Measurements from ENCODE around the gene GBA3.

GBA3 gene

DNA sequence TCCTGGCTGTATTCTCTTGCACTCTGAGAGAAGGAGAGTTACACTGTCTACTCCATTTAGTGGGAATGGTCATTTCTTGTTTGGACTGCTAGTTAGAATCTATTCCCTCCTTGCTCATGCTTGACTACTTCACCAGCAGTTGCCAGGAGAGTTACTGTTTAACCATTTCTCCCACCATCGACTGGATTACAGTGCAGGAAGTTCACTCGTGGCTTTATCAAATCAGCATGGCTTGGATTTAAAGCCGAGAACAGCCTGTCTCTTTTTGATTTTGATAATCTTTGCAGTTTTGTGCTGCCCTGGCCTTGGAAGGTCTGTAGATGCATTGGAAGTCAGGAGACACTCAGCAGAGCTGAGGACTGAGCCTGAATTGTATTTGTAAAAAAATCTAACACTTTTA lies 3.2 kb downstream of the GBA3 start:
- DNase-seq (ENCODE audit: low read depth in 2 of 2), result no peak

- no peak for DNase-seq (ENCODE audit: low read depth in 2 of 2)
These were observed 11.2 kb downstream of the GBA3 start for GRCh38 chr4:22703912-22704311.

GRCh38 chr4:22707390-22707789 lies 14.7 kb downstream of the GBA3 start:
- DNase-seq (ENCODE audit: low read depth in 2 of 2), result no peak

GRCh38 chr4:22708961-22709360 lies 16.2 kb downstream of the GBA3 start:
- DNase-seq (ENCODE audit: low read depth in 2 of 2), result no peak

DNA sequence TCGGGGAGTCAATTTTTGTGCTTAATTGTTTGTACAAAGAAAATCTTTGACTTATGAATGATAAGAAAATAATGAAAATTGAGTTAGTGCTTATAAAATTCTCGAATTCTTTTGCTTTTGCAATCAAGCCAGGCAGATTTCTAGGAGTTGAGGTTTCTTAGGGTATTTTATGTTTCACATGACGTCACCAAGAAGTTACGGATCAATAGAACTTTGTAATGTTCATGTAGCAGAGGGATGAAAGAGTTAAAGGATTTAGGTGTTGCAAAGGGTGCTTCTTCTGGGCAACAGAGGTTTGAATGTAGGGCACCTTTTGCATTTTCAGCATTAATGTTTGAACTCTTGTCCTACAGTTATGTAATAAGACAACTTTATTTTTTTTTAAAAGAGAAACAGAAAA lies 19.4 kb downstream of the GBA3 start:
- no peak for DNase-seq (ENCODE audit: low read depth in 2 of 2)

DNA sequence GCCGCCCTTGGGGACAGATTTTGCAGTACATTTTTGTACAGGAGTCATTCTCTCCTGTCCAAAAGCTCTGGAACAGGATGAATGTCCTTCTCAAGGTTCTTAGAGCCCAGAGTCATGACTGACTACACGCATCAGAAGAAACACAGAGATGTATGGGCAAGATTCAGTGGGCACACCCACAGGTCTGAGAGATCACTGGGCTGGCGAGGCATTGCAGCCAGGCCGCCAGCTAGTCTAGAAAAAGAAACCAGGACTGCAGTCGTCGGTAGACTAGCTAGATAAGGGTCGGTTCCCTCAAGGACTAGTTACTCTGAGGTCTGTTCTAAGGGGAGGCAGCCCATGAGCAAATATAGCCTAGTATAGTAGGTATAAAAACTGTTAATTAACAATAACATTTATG lies 19.8 kb downstream of the GBA3 start:
- DNase-seq (ENCODE audit: low read depth in 2 of 2), result no peak

- DNase-seq (ENCODE audit: low read depth in 2 of 2), result no peak
These were observed 21.1 kb downstream of the GBA3 start for GRCh38 chr4:22713841-22714240.

DNA sequence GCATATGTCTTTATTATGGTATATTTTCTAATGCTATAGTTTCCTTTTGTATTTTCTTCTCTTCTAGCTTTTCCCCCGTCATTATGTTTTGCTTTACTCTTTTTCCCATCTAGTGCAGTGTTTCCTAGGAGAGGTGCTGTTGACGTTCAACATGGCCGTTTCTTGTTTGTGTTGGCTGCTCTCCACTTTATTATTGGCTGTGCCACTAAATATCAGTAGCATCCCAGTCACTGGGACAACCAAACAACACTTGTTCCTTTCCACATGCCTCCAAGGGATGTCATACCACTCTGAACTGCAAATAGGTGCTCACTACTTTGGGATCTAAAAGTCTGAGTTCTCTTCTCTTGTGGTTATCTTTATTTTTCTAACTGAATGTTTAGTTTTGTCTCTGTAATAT lies 26.5 kb downstream of the GBA3 start:
- no peak for DNase-seq (ENCODE audit: low read depth in 2 of 2)

- no peak for DNase-seq (ENCODE audit: low read depth in 2 of 2)
These were observed 27.4 kb downstream of the GBA3 start for GRCh38 chr4:22720091-22720490.

- DNase-seq (ENCODE audit: low read depth in 2 of 2), result no peak
These were observed 28.5 kb downstream of the GBA3 start for GRCh38 chr4:22721204-22721603.

DNA sequence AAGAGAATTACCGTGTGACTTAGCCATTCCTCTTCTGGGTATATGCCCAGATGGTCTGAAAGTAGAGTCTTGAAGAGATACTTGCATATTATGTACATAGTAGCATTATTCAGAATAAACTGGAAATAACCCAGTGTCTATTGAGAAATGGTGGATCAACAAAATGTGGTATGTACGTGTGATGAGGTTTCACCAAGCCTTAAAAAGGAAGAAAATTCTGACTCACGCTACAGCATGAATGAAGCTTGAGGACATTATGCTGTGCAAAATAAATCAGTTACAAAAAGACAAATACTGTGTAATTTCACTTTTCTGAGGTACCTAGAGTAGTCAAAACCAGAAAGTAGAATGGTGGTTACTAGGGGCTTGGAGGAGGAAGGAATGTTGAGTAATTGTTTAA lies 37.3 kb downstream of the GBA3 start:
- DNase-seq (ENCODE audit: low read depth in 2 of 2), result no peak

DNA sequence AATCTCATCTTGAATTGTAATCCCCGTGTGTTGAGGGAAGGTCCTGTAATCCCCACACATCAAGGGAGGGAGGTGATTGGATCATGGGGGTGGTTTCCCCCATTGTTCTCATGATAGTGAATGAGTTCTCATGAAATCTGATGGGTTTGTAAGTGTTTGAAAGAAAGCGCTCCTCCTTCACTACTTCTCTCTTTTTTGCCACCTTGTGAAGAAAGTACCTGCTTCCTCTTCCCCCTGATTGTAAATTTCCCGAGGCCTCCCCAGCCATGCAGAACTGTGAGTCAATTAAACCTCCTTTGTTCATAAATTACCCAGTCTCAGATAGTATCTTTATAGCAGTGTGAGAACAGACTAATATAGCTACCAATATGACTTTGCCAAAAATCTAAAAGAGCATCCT lies 41.1 kb downstream of the GBA3 start:
- no peak for DNase-seq (ENCODE audit: low read depth in 2 of 2)

DNA sequence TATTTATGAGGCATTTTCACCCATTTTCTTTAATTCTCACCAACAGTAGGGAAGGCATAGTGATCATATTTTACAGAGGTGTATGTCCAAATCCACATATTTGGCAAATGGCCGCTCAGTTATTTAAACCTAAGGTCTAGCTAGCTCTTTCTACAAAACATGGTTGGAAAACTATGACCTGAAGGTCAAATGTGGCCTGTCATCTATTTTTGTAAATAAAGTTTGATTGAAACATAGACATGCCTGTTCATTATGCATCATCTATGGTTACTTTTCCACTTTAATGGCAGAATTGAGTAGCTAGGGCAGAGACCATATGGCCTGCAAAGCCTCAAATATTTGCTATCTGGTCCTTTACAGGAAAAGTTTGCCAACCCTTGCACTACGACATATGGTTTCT lies 44.2 kb downstream of the GBA3 start:
- DNase-seq (ENCODE audit: low read depth in 2 of 2), result no peak

DNA sequence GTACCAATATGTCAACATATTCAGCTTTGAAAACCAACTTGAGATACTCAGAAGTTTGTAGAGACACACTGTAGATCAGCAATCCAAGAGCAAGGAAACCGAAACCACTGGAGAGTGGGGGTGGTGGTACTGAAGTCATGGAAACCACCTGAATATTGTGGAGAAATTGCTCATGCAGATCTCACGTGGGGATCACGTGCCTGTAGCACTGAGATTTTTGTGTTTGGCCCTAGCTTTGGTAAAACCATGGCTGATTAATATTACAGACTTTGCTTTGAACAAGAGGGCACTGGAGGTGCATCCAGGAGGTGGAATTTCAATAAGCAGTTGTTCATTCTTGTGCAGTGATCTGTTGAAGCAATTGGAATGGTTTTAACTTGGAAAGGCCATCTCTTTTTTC lies 47.2 kb downstream of the GBA3 start:
- DNase-seq (ENCODE audit: low read depth in 2 of 2), result no peak

- DNase-seq (ENCODE audit: low read depth in 2 of 2), result no peak
These were observed 49.0 kb downstream of the GBA3 start for GRCh38 chr4:22741744-22742143.

DNA sequence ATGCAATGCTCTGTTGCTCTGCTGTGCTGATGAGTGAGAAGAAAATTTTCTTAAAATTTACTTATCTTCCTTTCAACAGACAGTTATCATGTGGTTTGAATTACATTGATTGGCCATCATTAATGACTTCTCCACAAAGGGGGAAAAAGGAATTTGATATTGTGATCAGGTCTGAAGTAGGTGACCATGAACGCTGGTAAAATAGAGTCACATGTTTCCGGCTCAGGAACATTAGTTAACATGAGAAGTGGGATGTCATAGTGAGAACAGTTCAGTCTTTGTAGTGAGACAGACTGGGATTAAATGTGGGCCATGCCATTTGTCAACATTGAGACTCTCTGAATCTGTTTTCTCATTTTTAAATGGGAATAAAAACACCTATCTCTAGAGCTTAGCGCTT lies 50.6 kb downstream of the GBA3 start:
- no peak for DNase-seq (ENCODE audit: low read depth in 2 of 2)

DNA sequence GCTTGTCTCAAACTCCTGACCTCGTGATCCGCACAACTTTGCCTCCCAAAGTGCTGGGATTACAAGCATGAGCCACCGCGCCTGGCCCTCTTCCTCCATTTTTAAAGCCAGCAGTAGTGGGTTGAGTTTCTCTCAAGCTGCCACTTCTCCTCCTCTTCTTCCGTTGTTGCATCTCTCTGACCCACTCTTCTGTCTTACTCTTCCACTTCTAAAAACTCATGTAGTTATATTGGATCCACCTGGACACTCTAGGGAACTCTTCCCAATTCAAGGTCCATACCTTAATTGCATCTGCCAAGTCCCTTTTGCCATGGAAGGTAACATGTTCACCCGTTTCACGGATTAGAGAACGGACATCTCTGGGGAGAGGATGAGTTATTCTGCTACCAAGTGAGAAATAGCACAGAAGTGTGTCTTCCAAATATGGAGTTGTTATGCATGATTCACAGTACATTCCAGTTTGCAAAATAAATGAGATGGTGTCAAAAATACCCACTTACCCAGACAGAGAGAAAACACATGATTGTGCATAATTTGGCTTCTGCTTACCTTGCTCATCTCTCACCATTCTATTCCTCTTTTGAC lies 51.8 kb downstream of the GBA3 start:
- no peak for DNase-seq (ENCODE audit: low read depth in 2 of 2)

DNA sequence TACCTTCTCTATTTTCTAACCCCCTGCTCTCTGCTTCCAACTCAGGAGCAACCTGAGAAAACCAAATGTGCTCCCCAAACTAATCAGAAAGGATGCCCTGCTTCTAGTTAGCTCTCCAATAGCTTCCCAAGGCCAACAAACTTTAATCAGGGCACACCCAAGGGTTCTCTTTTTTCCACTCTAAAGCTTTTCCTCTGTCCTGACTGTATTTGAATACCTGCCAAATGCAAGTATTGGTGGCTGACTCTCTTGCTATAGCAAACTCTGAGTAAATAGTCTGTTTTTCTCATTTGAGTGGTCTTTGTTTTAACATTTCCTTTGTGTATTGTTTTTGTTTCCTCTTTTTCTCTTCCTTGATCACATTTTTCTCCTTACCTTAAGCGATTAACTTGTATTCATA lies 52.5 kb downstream of the GBA3 start:
- no peak for DNase-seq (ENCODE audit: low read depth in 2 of 2)

- no peak for DNase-seq (ENCODE audit: low read depth in 2 of 2)
These were observed 61.4 kb downstream of the GBA3 start for GRCh38 chr4:22754116-22754515.

GRCh38 chr4:22762548-22762947 lies 69.8 kb downstream of the GBA3 start:
- no peak for DNase-seq (ENCODE audit: low read depth in 2 of 2)

GRCh38 chr4:22764183-22764582 lies 71.4 kb downstream of the GBA3 start:
- DNase-seq (ENCODE audit: low read depth in 2 of 2), result no peak

DNA sequence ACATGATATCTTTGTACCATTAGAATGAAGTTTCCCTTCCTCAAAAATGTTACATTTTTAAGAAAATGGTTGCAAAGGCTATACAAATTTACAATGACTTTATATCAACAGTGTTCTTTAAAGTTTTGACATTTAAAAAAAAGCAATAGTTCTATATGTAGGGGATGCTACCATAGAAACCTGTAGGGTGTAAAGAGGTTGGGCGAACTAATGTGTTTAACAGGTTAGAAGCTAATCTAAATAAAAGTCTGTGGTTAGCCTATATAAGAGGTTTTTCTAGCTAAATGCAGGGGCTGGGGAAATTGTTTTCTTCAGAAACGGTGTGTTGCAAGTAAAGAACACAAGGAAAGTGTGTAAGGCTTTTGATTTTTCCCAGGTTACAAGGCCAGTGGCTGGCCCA lies 73.3 kb downstream of the GBA3 start:
- DNase-seq (ENCODE audit: low read depth in 2 of 2), result no peak

DNA sequence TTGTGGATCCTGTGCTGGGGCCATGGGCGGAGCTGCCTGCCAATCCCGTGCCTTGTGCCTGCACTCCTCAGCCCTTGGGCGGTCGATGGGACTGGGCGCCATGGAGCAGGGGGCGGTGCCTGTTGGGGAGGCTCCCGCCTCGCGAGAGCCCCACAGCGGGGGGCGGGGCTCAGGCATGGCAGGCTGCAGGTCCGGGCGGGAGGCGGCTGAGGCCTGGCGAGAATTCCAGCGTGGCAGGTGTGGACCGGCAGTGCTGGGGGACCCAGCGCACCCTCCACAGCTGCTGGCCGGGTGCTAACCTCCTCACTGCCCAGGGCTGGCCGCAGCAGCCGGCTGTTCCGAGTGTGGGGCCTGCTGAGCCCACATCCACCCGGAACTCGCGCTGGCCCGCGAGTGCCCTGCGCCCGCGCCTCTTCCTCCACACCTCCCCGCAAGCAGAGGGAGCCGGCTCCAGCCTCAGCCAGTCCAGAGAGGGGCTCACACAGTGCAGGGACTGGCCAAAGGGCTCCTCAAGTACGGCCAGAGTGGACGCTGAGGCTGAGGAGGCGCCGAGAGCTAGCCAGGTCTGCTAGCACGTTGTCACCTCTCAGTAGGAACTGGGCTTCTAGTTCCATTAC lies 85.9 kb downstream of the GBA3 start:
- no peak for DNase-seq (ENCODE audit: low read depth in 2 of 2)

DNA sequence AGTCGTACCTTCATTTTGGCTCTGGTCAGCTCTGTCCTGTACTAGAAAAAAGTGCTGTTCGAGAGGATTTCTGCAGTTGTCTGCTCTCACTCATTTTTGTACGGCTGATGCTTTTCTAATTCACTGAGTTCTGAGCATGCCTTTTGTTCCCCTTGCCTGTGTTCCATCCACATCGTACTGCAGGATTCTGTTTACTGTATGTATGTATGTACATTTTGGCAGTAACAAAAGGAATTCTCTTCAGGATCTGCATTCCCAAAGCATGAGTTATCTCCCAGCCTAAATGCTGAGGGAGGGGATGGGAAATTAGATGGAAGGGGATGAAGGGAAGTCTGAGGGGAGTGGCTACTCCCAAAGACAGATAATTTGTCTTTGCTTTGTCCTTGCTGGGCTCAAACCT lies 87.6 kb downstream of the GBA3 start:
- no peak for DNase-seq (ENCODE audit: low read depth in 2 of 2)

All from stimulated activated CD4-positive, alpha-beta T cell treated with anti-CD3 and anti-CD28 coated beads, Interleukin-1b, Interleukin-23, amount 100 ng/mL, for 1 hour (primary cell).